ENCODE results near the gene LGI1.

Gene LGI1

DNA sequence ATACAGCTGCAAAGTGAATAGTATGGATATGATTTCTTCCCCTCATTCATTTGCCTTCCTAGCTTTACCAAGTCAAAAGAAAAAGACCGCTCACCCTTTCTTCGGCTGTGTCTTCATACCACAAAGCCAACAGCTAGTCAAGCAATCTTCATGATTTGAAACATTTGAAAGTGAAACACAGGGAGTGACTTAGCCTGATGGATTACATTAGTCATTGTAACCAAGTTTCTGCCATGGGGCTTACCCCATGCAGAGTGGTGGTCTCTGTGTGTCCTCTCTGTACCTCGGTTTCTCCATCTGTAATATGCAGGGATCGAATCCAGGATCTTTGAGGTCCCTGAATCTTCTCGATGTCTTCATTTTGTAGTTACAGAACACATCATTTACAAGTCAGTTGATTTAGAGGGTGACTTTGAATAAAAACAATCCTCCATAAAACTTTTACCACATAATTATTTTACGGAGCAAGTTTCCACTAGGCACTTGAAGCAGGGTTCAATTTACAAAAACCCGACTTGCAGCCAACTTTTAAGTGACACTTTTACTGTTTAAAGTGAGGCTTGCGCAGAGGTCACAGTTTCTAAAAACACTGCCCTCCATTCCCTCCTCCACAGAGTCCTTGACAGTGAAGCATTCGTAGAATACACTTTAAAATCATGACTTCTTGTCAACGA is 2.2 kb upstream of the LGI1 start:
- no peak for DNase-seq

DNA sequence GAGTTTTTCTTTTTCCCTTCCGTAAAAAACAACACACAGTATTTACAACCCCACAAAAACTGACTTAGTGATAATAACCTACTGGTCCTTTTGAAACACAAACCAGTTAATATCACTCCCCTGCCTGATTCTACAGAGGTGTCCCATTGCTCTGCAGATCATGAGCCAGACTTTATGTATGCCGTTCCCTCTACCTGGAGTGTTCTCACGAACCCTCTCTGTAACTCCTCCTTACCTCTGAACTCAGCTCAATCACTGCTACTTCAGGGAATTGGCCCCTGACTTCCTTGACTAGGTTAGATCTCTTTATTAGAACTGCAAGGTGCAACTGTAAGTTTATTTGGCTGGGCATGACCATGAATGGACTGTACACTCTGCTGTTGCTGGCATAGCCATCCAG is 1.6 kb upstream of the LGI1 start:
- no peak for DNase-seq

DNA sequence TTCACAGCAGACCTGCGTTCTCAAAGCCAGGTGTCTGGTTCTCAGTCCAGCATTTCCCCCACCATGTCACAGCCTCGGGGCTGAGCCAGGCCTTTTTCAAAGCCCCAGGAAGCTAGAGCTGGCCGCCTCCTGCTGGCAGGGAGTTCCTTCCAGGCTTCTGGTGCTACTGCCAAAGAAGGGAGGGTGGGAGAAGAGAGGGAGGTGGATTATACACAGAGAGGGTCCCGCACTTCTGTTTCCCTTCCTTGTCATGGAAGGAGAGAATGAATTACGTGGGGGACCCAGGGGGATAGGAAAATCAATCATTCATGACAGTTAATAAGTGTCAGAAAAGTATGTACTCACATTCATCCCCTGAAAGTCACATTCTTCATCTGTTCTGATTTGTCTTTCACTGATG is 600 bp upstream of the LGI1 start:
- DNase-seq, result no peak

DNA sequence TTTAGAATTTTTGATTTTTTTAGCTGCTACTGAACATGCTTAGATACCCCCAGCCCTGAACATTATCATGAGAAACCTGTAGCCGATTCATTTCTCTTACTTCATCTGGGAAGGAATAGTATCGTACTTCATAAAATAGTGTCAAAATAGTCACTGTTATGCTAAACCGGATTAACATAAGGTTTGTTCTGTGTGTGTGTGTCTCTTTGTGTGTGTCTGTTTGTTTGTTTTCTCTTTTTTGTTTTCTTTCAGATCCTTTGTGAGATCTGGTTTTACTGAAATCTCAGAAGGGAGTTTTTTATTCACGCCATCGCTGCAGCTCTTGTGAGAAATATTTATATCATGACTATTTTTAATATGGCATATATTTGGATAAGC is 761 bp downstream of the LGI1 start:
- no peak for DNase-seq

DNA sequence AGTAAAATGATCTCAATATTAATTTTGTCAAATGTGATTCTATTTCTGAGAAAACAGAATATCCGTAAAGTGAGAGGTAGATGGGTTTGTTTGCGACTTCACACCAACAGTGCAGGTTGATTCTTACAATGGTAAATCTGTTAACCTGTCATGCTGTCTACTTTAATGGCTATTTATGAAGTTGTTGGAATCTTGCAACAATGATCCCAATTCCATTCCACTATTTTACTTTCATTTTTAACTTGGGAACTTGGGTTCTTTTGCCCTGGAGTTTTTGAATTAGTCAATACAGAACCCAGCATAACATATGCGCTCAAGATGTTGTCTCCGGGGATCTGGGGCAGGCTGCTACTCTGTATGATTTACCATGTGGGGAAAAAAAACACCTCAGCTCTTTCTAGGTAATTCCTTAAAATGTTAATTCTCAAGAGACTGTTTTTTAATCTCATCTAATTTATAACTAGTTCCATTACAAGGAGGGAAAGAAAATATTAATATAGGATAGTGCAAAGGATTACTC is 1.2 kb downstream of the LGI1 start:
- no peak for DNase-seq

DNA sequence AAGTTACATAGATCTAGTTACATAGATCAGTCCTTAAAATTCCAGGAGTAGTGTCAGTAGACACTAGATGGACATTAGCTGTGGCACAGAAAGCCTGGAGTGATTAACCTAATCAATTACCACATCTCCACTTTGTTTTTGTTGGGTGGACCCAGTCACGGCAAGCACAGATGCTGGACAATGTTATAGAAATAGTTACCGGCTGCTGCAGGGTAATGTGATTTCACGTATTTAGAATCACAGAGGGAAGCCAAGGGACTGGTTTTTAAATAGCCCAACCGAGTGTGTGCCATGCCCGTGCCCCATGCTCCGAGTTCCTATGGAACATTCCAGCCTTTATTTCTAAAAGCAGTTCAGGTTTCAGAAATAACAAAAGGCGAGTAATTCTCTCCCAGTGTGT is 2.8 kb downstream of the LGI1 start:
- DNase-seq, result no peak

DNA sequence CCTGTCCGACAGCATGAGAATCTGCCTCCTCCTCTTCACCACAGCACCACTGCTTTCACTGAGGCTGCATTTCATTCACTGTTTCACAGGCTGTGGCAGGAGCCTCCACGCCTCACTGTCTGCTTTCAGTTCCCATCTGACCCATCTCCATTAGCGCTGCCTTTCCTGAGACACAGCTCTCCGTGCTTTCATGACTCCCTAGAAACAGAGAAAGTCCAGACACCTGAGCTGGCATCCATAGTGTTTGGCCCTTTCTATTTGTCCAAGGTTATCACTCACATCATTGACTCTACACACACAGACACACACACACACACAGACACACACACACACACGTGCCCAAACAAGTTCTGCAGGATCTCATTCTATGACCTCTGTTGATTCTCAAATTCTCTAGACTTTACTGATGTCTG is 5.2 kb downstream of the LGI1 start:
- no peak for DNase-seq

DNA sequence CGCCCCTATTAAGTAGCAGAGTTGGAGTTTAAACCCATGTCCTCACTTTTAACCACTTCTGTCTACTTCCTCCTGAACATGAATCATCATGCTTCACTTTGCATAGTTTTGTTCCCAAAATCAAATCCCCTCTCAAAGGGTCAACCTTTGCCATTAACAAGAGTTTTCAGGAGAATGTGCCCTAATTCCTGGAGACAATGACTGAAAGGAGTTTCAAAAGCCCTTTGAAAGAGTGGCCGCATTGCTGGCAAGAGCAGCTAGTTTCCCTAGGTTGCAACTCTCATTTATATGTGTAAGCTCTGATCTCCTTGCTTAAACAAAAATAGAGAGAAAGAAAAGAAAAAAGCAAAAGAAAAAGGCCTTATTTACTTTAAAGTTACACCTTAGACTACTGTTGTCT is 9.2 kb downstream of the LGI1 start:
- DNase-seq, result no peak

DNA sequence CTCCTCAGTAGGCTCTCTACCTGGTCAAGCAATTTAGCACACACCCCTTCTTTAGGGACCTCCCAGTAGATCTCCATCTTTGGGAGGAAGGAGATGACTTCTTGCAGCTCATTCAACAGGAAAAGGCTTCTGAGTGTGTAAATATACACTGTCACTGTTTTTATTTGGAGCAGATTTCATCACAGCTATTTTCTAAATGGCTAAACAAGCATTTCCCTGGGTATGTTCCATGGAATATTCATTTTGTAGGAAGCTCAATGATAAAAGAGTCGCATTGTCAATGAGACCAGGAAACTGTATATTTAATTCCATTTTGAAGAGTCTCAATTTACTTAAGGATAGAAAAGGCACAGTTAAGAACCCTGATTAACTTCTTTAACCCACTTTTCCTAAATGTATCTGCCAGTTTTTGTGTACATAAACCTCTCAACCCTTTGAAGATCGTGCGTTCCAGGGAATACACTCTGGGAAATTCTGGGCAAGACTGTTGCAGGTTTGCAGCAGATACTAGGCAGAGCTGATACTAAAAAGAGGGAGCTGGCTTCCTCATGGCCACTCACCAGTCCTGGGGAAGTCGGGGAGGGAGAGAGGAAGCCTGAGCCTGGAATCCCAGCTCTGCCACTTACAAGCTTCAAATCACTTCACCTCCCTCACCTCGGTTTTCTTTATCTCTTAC is 10.1 kb downstream of the LGI1 start:
- no peak for DNase-seq

DNA sequence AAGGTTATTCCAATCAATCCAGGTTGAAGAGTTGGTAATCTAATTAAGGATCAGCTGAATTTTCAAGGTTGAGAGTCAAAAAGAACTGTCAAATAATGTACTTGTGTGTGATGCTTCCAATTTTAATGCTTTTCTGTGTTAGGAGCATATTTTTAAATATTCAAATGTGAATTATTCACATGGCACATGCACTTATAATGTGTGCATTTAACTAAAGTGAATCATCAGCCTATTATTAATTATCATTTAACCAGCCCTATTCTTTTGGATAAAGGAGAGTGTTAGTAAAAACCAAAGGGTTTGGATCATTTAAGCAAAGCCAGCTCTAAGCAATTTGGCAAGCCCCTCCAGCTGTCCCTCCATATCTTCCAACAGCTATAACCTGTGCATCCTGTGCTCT is 11.2 kb downstream of the LGI1 start:
- DNase-seq, result no peak

DNA sequence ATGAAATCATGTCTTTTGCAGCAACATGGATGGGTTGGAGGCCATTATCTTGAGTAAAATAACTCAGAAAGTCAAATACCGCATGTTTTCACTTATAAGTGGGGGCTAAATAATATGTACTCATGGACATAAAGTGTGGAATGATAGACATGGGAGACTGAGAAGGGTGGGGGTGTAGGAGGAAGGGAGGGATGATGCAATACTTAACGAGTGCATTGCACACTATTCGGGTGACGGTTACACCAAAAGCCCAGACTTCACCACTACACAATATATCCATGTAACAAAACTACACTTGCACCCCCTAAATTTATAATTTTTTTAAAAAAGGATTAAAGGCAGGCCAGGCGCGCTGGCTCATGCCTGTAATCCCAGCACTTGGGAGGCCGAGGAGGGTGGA is 13.6 kb downstream of the LGI1 start:
- DNase-seq, result no peak

DNA sequence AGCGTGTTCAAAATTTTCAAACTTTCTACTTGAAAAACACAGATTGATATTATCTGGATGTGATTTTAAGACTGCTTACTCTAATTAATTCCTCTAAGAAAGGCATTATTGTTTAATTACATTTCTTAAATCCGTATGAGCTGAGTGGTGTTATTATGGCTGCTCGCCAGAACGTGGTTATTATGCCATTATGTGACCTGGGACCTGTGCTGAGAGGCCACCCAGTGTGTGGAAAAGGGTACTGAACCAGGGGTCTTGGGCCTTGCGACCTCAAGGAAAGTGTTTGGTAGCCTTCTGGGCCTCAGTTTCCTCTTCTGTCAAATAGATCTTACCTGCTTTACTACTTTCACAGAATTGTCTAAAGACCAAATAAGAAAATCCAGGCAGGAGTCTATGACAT is 15.4 kb downstream of the LGI1 start:
- no peak for DNase-seq

DNA sequence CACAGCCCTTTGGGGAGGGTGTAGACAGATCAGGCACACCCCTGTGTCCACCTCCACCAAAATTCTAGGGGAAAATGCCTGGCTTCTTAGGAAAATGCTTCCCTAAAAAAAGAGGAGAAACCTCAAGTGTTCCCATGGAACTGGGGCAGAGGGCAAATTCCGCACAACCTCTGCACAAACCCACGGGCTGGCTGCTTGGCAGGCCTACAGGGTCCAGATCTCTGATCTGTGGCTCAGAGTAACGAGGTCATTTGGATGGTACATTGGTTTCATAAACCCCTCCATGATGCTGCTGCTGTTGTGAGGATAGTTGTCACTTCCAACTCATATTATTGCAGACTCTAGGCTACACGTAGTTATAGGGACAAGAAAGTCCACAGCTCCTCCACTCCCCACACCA is 16.0 kb downstream of the LGI1 start:
- no peak for DNase-seq

DNA sequence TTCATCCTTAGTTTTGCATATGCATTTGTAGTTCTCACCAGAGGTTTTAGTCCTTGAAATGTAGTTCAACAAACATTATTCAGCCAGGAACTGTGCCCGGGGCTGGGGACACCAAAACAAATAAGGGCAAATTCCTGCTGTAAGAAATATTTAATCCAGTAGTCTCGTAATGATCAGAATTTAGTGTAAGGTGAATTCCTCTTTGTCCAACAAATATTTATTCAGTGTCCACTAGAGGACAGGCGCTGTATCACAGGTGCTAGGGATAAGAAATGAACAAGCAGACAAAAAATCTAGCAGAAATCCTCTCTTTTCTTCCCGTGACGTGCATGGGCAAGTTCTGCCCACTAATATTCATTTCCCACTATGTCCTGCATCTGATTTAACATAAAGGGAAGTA is 17.6 kb downstream of the LGI1 start:
- no peak for DNase-seq

DNA sequence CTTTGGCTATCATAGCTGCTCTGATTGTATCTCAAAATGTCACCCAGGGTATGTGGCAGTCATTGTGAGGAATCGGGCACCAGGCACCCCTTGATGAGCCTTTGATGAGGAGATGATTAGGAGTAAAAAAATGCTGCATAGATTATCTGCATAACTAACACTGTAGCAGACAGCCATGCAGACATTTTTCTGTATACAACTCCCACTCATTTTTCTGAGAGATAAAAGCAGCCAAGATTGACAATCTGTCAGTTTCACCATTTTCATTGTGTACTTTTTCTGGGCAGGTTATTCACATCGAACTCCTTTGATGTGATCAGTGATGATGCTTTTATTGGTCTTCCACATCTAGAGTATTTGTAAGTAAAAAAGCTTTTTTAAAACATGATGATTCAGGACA is 19.4 kb downstream of the LGI1 start:
- DNase-seq, result no peak

DNA sequence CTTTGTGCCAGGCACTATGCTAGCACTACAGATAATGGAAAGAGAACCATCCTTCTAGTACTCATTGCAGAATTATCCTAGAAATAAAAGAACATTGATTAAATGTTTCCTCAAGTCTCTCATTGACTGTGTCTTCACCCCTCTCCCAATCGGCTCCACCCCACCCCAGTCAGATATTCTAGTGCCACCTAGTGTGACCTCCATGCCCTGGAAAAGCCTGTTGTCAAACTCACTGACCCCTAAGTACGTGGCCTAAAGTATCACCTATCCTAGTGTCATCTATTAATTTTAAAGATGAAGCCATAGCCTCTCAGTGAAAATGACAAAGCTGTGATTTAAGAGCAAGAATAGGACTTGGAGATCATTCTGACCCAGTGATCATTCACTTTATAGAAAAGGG is 26.3 kb downstream of the LGI1 start:
- DNase-seq, result no peak

DNA sequence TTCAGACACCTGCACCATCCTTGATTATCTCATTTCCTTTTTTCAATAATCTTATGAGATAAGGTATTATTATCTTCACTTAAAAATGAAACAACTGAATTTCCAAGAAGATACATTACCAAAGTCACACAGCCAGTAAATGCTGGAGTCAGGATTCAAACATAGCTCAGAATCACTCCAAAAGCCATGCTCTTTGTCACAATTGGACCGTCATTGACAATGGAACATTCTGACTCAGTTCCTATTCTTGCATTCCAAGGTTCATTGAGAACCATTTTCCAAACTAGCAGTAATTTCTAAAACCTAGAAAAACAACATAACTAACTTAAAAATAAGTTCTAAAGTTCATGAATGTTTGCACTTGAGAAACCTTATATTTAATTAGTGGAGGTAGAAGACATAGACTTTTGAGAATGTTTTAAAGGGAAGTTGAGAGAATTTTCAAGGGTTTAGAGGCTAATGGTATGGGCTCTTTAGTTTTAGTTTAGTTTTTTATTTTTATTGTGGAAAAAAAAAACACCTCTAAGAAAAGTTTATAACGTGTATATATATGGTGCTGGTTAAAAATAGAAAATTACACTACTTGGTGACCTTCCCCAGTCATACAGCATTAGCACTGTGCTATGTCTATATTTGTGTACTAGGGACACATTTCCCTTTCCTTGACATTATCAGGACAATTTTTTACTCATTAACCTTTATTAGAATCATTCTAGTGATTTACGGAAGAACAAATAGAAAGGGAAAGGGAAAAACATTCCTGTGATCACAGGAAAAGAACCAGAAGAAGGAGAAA is 30.9 kb downstream of the LGI1 start:
- DNase-seq, result no peak

DNA sequence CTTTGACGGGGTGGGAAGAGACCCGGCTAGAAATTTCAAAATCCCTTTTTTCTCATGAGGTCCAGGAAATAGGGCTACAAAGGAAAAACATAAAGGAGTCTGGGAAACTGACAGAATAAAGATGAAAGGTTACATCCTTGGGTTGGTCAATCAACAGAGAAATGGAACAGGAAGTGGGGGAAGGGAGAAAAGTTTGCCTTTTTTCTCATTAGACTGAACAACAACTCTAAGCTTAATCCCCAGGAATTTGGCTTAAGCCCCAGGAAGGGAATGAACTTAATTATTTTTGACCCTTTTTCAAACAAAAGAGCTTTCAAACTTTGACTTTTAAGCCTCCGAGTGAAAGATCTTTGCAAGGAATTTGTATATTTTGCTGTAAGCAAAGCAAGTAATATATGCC is 32.7 kb downstream of the LGI1 start:
- no peak for DNase-seq

DNA sequence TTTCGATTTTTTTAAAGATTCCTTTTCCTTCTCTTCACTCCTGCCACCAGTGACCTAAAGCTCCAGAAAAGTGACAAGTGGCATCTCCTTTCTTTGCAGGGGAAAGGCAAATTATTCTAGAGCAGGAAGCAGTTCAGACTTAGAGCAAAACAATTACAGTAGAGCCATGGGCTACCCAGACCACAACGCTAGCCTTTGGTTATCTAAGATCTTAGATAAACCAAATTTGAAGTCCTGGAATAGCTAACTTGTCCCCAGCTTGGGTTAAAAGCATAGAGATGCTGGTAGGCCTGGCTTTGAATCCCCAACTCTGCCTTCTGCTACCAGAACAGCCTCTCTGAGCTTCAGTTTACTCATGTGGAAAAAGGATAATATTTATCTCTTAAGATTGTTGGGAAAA is 38.4 kb downstream of the LGI1 start:
- DNase-seq, result no peak

DNA sequence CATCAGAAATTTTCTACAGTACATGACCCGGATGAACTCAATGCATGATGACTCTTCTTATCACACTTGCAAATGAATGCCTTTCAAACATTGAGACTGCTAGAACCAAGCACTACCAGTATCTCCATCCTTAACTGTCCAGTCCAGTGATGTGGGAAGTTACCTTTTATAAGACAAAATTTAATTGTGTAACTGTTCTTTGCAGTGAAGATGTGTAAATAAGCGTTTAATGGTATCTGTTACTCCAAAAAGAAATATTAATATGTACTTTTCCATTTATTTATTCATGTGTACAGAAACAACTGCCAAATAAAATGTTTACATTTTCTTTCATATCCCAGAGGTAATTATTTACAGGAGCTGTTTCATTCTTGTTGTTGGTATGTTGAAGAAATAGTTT is 40.1 kb downstream of the LGI1 start:
- no peak for DNase-seq

DNA sequence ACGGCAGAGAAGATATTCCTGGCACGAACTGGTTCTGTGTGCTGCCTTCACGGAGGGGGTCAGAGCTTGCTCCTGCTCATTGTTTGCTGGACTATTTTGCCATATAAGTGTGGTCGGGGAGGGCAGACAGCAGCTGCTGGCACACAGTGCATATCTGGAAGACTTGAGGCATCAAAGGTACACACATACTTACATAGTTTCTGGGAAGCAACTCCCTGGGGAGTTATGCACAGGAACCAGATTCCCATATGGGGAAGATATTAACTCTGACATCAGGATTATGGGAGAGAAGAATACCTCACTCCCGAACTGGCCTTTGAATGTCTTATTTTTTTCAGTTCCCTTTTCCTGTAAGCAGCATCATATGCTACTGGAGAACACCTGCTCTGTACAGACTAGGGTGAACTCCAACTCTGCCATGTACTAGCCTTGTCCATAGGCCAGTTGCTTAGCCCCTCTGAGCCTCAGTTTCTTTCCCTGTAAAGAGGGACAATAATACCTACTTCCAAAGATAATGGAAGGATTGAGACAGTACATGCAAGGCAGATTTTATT is 41.5 kb downstream of the LGI1 start:
- no peak for DNase-seq

DNA sequence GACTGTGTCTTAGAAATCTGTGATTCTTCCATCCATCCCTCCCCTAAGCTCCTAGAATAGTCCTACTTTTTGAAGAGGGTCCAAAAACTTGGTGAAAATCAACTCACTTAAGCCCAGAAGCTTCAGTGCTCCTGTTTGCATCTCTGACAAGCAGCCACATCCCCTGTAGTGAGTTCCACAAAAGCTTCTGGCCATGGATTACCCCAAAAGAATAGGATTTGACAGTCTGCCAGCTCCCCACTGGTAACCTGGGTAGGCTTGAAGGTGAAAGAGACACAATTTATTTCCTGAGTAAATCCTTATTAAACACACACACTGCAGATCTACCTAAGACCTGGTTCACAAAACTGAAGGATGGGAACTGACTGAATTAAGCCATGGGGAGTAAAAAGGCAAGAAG is 46.5 kb downstream of the LGI1 start:
- peak in 1 of 2 experiments; percentile 1 for DNase-seq

DNA sequence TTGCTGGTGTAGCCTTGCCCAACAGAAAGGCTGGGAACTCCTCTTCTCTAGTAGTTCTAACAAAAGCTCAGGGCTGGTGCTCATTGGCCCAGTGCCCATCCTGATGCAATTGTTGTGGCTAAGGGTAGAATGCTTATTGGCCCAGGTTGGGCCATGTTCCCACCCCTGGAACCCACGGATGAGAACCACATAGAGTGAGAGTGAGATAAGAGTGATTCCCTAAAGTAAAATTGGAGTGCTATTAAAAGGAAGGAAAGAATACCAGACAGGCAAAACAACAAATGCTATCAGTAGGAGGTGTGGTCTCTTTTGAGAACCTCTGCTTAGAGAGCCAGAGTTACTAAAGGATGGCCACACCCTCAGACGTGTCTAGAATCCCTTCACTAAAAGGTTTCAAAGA is 49.2 kb downstream of the LGI1 start:
- no peak for DNase-seq

DNA sequence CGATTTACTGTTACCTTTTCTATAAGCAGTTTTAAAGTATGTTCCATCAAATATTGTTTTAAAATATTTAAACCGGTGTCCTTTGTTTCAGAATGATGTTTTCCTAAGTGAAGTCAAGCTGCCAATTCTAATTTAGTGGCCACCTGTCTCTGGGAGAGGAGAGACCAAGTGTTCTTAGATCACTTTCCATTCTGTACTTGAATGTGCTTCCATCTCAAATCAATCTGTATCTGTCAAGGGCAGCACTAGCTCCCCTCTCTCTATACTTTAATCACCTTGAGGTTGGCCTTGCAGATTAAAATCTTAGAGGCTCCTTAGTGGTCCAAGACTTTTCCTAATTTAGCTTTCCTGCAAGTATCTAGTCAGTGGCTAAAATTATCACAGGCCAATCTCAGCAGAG is 49.6 kb downstream of the LGI1 start:
- no peak for DNase-seq
